ENCODE data around the gene ASTL. TPM values are rescaled to one million over a fixed set of nuclear protein-coding genes. Genes with fewer than 3 reads are reported as not detected.
A peak's percentile ranks its signal among the peaks of the same experiment; 100 is the strongest.

ASTL gene
- total RNA-seq, 1 donor from 2014 or later: 2.4 TPM

GRCh38 chr2:96137321-96138178, 752 bp downstream of the ASTL start:
- intact Hi-C loops (cut with micrococcal nuclease): loop anchor here (1.0 kb wide), 1 partner anchor 37 kb away; no protein-coding TSS in a partner anchor
- Mint-ChIP-seq H3K27me3 (no peaks in the 10 kb centered on the region), H3K27ac (no peak overlapping the region), H3K9me3 (no peaks in the 10 kb centered on the region), H3K4me1 (peaks cover 21% of the 10 kb centered on the region), H3K36me3 (ENCODE audit: low read depth) (peaks cover 17% of the 10 kb centered on the region), H3K4me3 (no peak overlapping the region)
- no peak for DNase-seq

DNA sequence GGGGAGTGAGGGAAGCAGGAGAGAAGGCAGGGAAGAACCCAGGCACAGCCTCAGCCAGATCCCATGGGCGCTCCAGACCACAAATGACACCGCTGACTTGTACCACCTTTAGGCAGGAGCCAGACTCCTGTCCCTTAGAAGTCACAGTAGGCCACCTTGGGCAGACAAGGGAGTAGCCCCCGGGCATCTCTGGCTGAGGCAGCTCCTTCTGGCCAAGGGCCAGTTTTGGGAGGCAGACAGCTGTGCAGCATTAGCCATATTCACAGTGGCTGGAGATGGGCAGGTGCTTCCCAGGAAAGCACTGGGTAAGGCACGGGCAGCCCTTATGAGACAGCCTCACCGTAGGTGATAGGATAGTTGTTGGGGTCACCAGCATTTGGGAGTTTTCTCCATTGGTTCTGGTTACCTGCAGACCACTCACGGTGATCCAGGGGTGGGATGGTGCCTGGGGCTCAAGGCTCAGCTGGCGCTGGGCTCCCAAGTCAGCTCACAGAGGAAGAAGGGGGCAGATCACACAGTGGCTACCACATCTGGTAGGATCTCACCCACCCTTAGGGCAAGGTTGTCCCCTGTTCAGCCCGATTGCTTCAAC, 2.1 kb downstream of the ASTL start:
- H3K27ac Mint-ChIP-seq: no peak overlapping the region
- DNase-seq: no peak
- H3K4me3 Mint-ChIP-seq: no peak overlapping the region
- intact Hi-C loops (cut with micrococcal nuclease): no loop called here
- no peaks in the 10 kb centered on the region for H3K9me3 Mint-ChIP-seq
- no peaks in the 10 kb centered on the region for H3K27me3 Mint-ChIP-seq
- peaks cover 22% of the 10 kb centered on the region for H3K4me1 Mint-ChIP-seq
- H3K36me3 Mint-ChIP-seq (ENCODE audit: low read depth): peaks cover 7% of the 10 kb centered on the region

- intact Hi-C loops (cut with micrococcal nuclease): no loop called here
- no peaks in the 10 kb centered on the region for H3K9me3 Mint-ChIP-seq
- no peaks in the 10 kb centered on the region for H3K27me3 Mint-ChIP-seq
- H3K4me3 Mint-ChIP-seq: no peak overlapping the region
- no peak for DNase-seq
- H3K4me1 Mint-ChIP-seq: peaks cover 22% of the 10 kb centered on the region
- H3K27ac Mint-ChIP-seq: no peak overlapping the region
- H3K36me3 Mint-ChIP-seq (ENCODE audit: low read depth): peaks cover 3% of the 10 kb centered on the region
Measured at GRCh38 chr2:96135621-96136020, 2.7 kb downstream of the ASTL start.

DNA sequence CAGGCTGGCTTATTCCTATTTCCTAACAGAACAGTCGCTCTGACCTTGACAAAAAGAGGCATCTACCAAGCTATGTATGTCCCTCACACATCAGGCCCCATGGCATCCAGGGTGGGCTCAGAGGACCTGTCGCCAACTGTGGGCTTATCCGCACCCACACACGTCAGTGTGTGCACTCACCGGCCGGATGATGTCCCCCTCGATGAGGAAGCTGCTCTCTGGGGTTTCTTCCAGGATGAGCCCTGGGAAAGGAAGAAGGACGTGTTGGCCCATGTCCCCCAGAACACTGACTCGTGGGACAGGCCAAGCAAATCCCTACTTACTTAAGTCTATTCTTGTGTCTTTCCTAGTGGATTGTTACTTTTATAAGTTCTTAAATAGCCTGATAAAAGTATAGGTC, 3.1 kb downstream of the ASTL start:
- H3K4me1 Mint-ChIP-seq: peaks cover 24% of the 10 kb centered on the region
- DNase-seq: no peak
- H3K9me3 Mint-ChIP-seq: no peaks in the 10 kb centered on the region
- peaks cover 3% of the 10 kb centered on the region for H3K36me3 Mint-ChIP-seq (ENCODE audit: low read depth)
- intact Hi-C loops (cut with micrococcal nuclease): no loop called here
- H3K27ac Mint-ChIP-seq: no peak overlapping the region
- H3K27me3 Mint-ChIP-seq: no peaks in the 10 kb centered on the region
- H3K4me3 Mint-ChIP-seq: no peak overlapping the region

DNA sequence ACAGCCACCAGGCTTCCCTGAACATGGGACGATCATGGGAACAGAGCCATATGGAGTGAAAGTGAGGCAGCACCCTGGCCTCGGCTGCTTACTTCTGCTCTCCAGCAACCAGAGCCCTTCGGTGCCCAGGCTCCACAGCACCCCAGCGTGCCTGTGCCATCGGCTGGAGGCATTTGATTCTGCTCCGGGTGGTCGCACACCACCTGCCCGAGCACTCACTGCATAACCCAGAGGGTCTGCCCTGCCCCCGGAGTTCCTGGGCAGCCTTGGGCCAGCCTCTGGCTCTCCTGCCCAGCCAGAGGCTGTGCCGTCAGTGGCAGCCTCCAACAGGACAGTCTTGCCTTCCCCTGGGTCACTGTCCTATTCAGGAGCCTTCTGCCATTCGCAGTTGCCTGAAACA, 3.9 kb downstream of the ASTL start:
- Mint-ChIP-seq H3K27ac (no peak overlapping the region), H3K36me3 (ENCODE audit: low read depth) (peaks cover 3% of the 10 kb centered on the region), H3K9me3 (no peaks in the 10 kb centered on the region), H3K27me3 (no peaks in the 10 kb centered on the region), H3K4me3 (no peak overlapping the region), H3K4me1 (peaks cover 24% of the 10 kb centered on the region)
- intact Hi-C loops (cut with micrococcal nuclease): no loop called here
- DNase-seq: no peak

DNA sequence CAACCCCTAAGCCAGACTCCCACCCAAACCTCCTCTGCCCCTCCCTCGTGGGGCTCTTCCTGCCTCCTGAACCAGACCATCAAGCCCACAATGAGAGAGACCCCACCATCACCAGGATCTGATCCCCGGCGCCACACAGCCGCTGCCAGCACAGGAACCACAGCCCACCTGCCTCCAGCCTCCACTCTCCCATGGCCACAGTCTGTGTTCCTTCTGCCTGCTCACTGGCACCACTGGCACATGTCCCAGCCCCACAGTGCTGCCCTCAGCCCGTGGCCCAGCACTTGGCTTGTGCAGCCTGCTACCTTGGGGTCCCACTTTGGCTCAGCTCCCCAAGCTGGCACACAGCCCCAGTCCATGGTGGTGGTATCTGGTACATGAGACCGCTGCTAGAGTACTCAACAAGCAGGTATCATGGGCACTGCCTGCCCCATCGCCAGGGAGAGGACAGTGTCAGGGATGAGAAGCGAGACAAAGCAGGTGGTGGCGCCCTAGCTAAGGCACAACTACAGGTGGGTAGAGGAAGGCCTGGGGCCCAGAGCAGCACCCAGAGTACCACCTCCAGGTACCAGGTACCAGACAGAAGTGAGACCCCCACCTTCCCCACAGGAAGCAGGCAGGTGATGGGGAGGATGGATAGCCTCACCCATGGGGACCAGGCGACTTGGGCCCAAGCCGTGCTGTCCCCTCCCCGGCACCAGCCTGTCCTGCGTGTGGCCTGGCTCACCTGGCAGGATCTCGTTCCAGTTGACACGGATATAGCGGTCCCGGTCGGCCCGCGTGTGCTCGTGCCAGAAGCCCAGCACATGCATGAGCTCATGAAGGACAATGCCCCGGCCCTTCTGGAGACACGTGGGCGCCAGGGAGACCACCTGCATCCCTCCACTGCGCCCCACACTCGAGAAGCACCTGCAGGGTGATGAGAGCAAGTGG, 6.2 kb downstream of the ASTL start:
- H3K27me3 Mint-ChIP-seq: no peaks in the 10 kb centered on the region
- peak overlapping the region; percentile 82 for H3K27ac Mint-ChIP-seq
- peaks cover 5% of the 10 kb centered on the region for H3K36me3 Mint-ChIP-seq (ENCODE audit: low read depth)
- intact Hi-C loops (cut with micrococcal nuclease): no loop called here
- peaks cover 16% of the 10 kb centered on the region for H3K4me1 Mint-ChIP-seq
- no peaks in the 10 kb centered on the region for H3K9me3 Mint-ChIP-seq
- peak overlapping the region; percentile 21 for H3K4me3 Mint-ChIP-seq
- DNase-seq: no peak

GRCh38 chr2:96131152-96131812, 7.0 kb downstream of the ASTL start:
- peak overlapping the region; percentile 82 for H3K27ac Mint-ChIP-seq

GRCh38 chr2:96130483-96130882, 7.8 kb downstream of the ASTL start:
- Mint-ChIP-seq H3K36me3 (ENCODE audit: low read depth) (peaks cover 10% of the 10 kb centered on the region), H3K4me3 (no peak overlapping the region)

More at GRCh38 chr2:96131152-96131812, 7.0 kb downstream of the ASTL start:
- Mint-ChIP-seq H3K27me3 (no peaks in the 10 kb centered on the region), H3K9me3 (no peaks in the 10 kb centered on the region), H3K4me3 (peak overlapping the region; percentile 21), H3K4me1 (peaks cover 16% of the 10 kb centered on the region), H3K36me3 (ENCODE audit: low read depth) (peaks cover 9% of the 10 kb centered on the region)
- intact Hi-C loops (cut with micrococcal nuclease): no loop called here
- no peak for DNase-seq

DNA sequence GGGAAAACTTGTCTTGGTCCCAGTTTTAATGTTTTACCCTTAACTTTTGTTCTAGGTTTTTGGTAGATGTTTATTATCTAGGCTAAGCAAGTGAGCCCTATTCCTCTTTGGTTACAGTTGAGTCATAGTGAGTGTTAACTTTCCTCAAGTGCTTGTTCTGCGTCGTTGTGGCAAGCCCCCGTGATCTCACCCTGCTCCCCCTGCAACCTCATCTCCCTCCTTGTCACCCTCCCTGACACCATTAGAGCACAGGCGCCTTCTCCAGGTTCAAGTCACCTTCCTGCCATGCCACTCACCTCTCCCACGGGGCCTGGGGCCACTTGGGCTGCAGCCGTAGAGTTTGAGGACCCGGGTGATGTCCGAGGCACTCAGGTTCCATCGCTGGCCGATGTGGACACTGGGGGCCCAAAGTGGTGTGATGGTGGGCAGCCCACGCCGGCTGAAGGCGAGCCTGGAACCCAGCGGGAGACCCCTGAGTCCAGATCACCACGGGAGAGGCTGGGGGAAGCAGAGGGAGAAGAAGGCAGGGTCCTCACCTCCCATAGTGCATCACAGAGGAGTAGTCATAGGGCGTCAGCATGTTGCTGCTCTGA, 8.7 kb downstream of the ASTL start:
- no peaks in the 10 kb centered on the region for H3K27me3 Mint-ChIP-seq
- peaks cover 10% of the 10 kb centered on the region for H3K36me3 Mint-ChIP-seq (ENCODE audit: low read depth)
- no peaks in the 10 kb centered on the region for H3K9me3 Mint-ChIP-seq
- DNase-seq: no peak
- peaks cover 16% of the 10 kb centered on the region for H3K4me1 Mint-ChIP-seq
- intact Hi-C loops (cut with micrococcal nuclease): no loop called here
- H3K27ac Mint-ChIP-seq: no peak overlapping the region
- no peak overlapping the region for H3K4me3 Mint-ChIP-seq

More at GRCh38 chr2:96130483-96130882, 7.8 kb downstream of the ASTL start:
- Mint-ChIP-seq H3K27me3 (no peaks in the 10 kb centered on the region), H3K9me3 (no peaks in the 10 kb centered on the region), H3K27ac (no peak overlapping the region), H3K4me1 (peaks cover 16% of the 10 kb centered on the region)
- DNase-seq: no peak
- intact Hi-C loops (cut with micrococcal nuclease): no loop called here

DNA sequence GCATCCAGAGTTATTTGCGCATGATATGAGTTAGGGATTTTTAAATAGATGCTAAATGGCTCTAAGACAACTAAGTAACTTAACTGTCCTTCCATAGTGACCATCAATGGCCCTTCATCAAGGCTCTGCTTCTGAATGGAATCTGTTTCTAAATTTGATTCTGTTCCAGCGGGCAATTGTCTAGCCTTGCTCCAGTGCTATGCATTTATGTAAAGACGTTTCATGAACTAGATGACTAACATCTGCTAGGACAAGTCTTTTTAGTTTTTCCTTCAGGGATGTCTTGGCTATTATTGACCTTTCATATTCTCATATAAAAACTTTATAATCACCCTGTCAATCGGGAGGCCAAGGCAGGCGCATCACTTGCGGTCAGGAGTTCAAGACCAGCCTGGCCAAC, 9.8 kb downstream of the ASTL start:
- Mint-ChIP-seq H3K27ac (no peak overlapping the region), H3K4me3 (no peak overlapping the region), H3K27me3 (no peaks in the 10 kb centered on the region), H3K36me3 (ENCODE audit: low read depth) (peaks cover 10% of the 10 kb centered on the region), H3K9me3 (no peaks in the 10 kb centered on the region), H3K4me1 (peaks cover 16% of the 10 kb centered on the region)
- DNase-seq: no peak
- intact Hi-C loops (cut with micrococcal nuclease): no loop called here

DNA sequence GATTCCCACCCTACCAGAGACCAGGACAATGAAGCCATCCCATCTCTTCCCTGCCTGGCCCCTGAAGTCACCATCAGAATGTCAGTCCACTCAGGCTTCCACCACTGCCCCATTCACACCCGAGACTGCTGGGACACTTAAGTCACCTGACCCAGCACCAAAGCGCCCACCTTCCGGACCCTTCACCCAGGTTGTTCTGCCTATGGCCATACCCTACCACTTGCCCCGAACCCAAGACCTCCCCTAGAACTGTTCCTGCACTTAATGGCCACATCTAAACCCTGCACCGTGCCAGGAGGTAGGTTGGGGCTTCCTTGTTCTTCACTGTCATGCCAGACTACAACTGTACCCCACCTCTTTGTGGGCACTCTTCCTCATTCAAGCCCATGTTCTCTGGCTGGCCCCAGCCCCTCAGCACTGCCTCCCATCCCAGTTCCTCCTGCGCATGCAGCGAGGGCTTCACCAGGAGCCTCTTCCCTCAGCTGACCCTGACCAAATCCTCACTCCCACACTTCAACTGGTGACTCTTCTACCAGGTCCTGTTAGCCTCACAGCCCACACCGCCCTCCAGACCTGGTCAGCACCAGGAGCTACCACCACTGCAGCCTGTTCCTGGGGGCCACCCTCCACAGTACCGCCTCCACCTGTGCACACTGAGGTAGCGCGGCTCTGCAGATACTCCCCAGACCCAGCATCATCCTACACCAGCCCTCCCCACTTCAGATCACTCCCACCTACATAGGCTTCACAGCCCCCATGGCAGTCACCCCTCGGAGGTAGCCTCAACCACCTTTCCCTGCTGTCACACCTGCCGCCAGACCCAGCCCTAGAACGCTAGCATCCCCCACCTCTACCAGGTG, 13.7 kb downstream of the ASTL start:
- Mint-ChIP-seq H3K27me3 (peaks cover 21% of the 10 kb centered on the region), H3K4me3 (no peak overlapping the region), H3K36me3 (ENCODE audit: low read depth) (peaks cover 7% of the 10 kb centered on the region), H3K27ac (no peak overlapping the region), H3K9me3 (no peaks in the 10 kb centered on the region), H3K4me1 (peaks cover 10% of the 10 kb centered on the region)
- intact Hi-C loops (cut with micrococcal nuclease): no loop called here
- DNase-seq: no peak

DNA sequence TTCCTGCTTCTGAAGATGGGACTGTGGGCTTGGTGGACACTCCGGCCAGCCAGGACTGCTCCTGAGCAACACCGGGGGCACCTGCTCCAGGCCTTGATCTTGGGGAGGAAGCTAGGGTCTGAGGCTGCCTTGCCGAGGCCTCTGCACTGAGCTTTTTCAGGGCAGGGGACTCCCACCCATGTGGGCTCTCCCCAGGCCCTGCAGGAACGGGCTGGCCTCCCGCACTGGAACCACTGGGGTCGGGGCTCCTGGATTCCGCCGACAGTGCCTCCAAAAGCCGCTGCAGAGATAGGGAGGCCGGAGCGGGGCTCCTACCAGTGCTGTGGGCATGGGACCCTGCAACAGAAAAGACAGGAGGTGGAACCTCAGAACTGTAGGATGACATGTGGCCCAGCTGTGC, 14.4 kb downstream of the ASTL start:
- H3K4me3 Mint-ChIP-seq: no peak overlapping the region
- H3K4me1 Mint-ChIP-seq: peaks cover 10% of the 10 kb centered on the region
- H3K27me3 Mint-ChIP-seq: peaks cover 26% of the 10 kb centered on the region
- H3K27ac Mint-ChIP-seq: no peak overlapping the region
- peaks cover 7% of the 10 kb centered on the region for H3K36me3 Mint-ChIP-seq (ENCODE audit: low read depth)
- no peaks in the 10 kb centered on the region for H3K9me3 Mint-ChIP-seq
- no peak for DNase-seq
- intact Hi-C loops (cut with micrococcal nuclease): no loop called here

Data from activated CD4-positive, alpha-beta T cell treated with anti-CD3 and anti-CD28 coated beads, Interleukin-2, amount 10 ng/mL, durations not matched to agents 24 days and 14 days (primary cell).